HepG2 (cell line): Measurements from ENCODE around the gene MIA2. TPM values are rescaled to one million over a fixed set of nuclear protein-coding genes. Genes with fewer than 3 reads are reported as not detected.

Source experiments
- ELK4 ChIP-seq: sonication (generic); formaldehyde crosslinking; IDR thresholded peaks from 2 replicates; pipeline ENCODE4 v1.9.0; 2021; ENCODE audit warnings: missing genetic modification reagents, borderline replicate concordance
- FIP1L1 ChIP-seq: fragments of 200-400 bp; formaldehyde crosslinking; IDR thresholded peaks from 2 replicates; pipeline ENCODE4 v1.6.1; 2018; ENCODE audit warnings: low read depth, mild to moderate bottlenecking, low read length, moderate library complexity, borderline replicate concordance; ENCODE audit not compliant: insufficient read depth
- HNF1A ChIP-seq, 2 experiments: sonication (generic) in 1 of 2; formaldehyde crosslinking in 1 of 2; IDR thresholded peaks; 2 replicates each; pipeline versions ENCODE4 v1.4.0 to v1.6.1; 2016 to 2020; ENCODE audit warnings: borderline replicate concordance in 1 of 2, low read depth in 1 of 2, mild to moderate bottlenecking in 1 of 2, missing genetic modification reagents in 1 of 2
- IKZF1 ChIP-seq: fragments of 450-650 bp; IDR thresholded peaks from 2 replicates; pipeline ENCODE4 v1.7.1; 2016
- POLR2AphosphoS5 ChIP-seq: IDR thresholded peaks from 2 replicates; pipeline ENCODE4 v1.6.1; 2012; ENCODE audit warnings: low read depth, low read length
- RARA ChIP-seq: IDR thresholded peaks from 2 replicates; pipeline ENCODE4 v1.6.1; 2016; ENCODE audit warnings: missing genetic modification reagents, missing compliant biosample characterization
- REL ChIP-seq: sonication (generic); formaldehyde crosslinking; conservative IDR thresholded peaks from 2 replicates; pipeline ENCODE4 v1.8.0; 2022; ENCODE audit warnings: mild to moderate bottlenecking, missing genetic modification reagents, moderate library complexity
- U2AF2 ChIP-seq: fragments of 200-400 bp; formaldehyde crosslinking; IDR thresholded peaks from 2 replicates; pipeline ENCODE4 v1.6.1; 2017; ENCODE audit warnings: low read depth, mild to moderate bottlenecking, low read length
- ZBTB33 ChIP-seq: sonication (generic); formaldehyde crosslinking; IDR thresholded peaks from 2 replicates; pipeline ENCODE4 v1.4.0; 2020; ENCODE audit warnings: missing genetic modification reagents
- ZBTB37 ChIP-seq: sonication (generic); formaldehyde crosslinking; IDR thresholded peaks from 2 replicates; pipeline ENCODE4 v1.4.0; 2020; ENCODE audit warnings: mild to moderate bottlenecking, missing genetic modification reagents
- ZBTB8A ChIP-seq: sonication (generic); formaldehyde crosslinking; IDR thresholded peaks from 2 replicates; pipeline ENCODE4 v1.4.0; 2020; ENCODE audit warnings: mild to moderate bottlenecking, low read depth, missing genetic modification reagents, borderline replicate concordance
- ZNF142 ChIP-seq: sonication (generic); formaldehyde crosslinking; IDR thresholded peaks from 2 replicates; pipeline ENCODE4 v1.4.0; 2020; ENCODE audit warnings: missing genetic modification reagents
- polyA plus RNA-seq, 8 experiments: library from polyadenylated mRNA; depleted of rRNA in 3 of 8; stranded (reverse) in 7 of 8; unstranded in 1 of 8; fragments of >200 nt; fragmentation: Illumina TruSeq in 4 of 8; extraction: Trizol in 4 of 8; gene quantifications; 2 replicates each; pipeline versions ENCODE4 v1.2.1 to v1.2.3, GENCODE V29; 2011 to 2016; ENCODE audit warnings: low read depth in 4 of 8, missing spikeins in 1 of 8, mixed read lengths in 1 of 8; ENCODE audit not compliant: insufficient read depth in 1 of 8
- total RNA-seq, 5 experiments: library from RNA; depleted of rRNA; stranded (reverse); fragments of >200 nt; fragmentation: Illumina TruSeq; extraction: Trizol; gene quantifications; 2 replicates each; pipeline ENCODE4 v1.2.3, GENCODE V29; 2016; ENCODE audit warnings: low read depth in 1 of 5

MIA2 gene
- total and polyA plus RNA-seq, 2 of the 13 experiments (the other 11 are each of a cell fraction or from before 2014, with no cell fraction given), result 134 to 158 TPM

- TF ChIP-seq ZNF142 (CRISPR knock-in tag) (peak; percentile 90; the same call in 1 of the 2 replicates), ZBTB33 (CRISPR knock-in tag) (peak; percentile 63), ZBTB8A (no peak; the same call in none of the 2 replicates), HNF1A (IDR thresholded peaks at IDR 0.05; ENCODE audit: low read depth) (peak; percentile 51), HNF1A (CRISPR knock-in tag; IDR thresholded peaks at IDR 0.05; ENCODE audit: borderline replicate concordance) (peak; percentile 89), REL (CRISPR knock-in tag) (peak; percentile 99), IKZF1 (no peak), POLR2AphosphoS5 (peak; percentile 78), FIP1L1 (peak; percentile 88; the same call in 1 of the 2 replicates), RARA (CRISPR knock-in tag) (peak; percentile 6; the same call in 1 of the 2 replicates), U2AF2 (no peak), ZBTB37 (CRISPR knock-in tag) (peak; percentile 81; the same call in 1 of the 2 replicates), ELK4 (CRISPR knock-in tag) (peak; percentile 85)
These were observed 33.3 kb downstream of the MIA2 start (continued) for GRCh38 chr14:39266871-39267607.
